ENCODE data around the gene S100P.
"Not testable (repeated sequence)": the region's sequence is repeated elsewhere in the genome, so short reads cannot be mapped to it uniquely, and the experiment has no call there.

Gene S100P

GRCh38 chr4:6719611-6720179 is 26.0 kb downstream of the S100P start:
- H3K4me3 Mint-ChIP-seq, result no peak overlapping the region
- H3K27me3 Mint-ChIP-seq, result no peaks in the 10 kb centered on the region
- H3K4me1 Mint-ChIP-seq (ENCODE audit: low read depth), result peaks cover 30% of the 10 kb centered on the region

GRCh38 chr4:6720202-6720699 is 26.6 kb downstream of the S100P start:
- peak; percentile 89 for DNase-seq
- Mint-ChIP-seq H3K4me1 (ENCODE audit: low read depth) (peaks cover 26% of the 10 kb centered on the region), H3K4me3 (peak overlapping the region; percentile 21), H3K27ac (peak overlapping the region; percentile 85), H3K27me3 (no peaks in the 10 kb centered on the region), H3K36me3 (ENCODE audit: low read depth) (peaks cover 24% of the 10 kb centered on the region), H3K9me3 (no peaks in the 10 kb centered on the region)

More at GRCh38 chr4:6719611-6720179, 26.0 kb downstream of the S100P start:
- Mint-ChIP-seq H3K36me3 (ENCODE audit: low read depth) (peaks cover 24% of the 10 kb centered on the region), H3K9me3 (no peaks in the 10 kb centered on the region), H3K27ac (no peak overlapping the region)
- no peak for DNase-seq

GRCh38 chr4:6721121-6721520 is 27.4 kb downstream of the S100P start:
- DNase-seq, result no peak
- Mint-ChIP-seq H3K9me3 (no peaks in the 10 kb centered on the region), H3K4me3 (no peak overlapping the region), H3K4me1 (ENCODE audit: low read depth) (peaks cover 19% of the 10 kb centered on the region), H3K27ac (no peak overlapping the region), H3K36me3 (ENCODE audit: low read depth) (peaks cover 22% of the 10 kb centered on the region), H3K27me3 (no peaks in the 10 kb centered on the region)

- DNase-seq, result no peak
- Mint-ChIP-seq H3K36me3 (ENCODE audit: low read depth) (peaks cover 10% of the 10 kb centered on the region), H3K4me1 (ENCODE audit: low read depth) (peaks cover 20% of the 10 kb centered on the region), H3K27me3 (no peaks in the 10 kb centered on the region), H3K4me3 (no peak overlapping the region), H3K9me3 (no peaks in the 10 kb centered on the region), H3K27ac (no peak overlapping the region)
Observed at GRCh38 chr4:6722891-6723290, 29.2 kb downstream of the S100P start.

GRCh38 chr4:6723851-6724250 is 30.2 kb downstream of the S100P start:
- no peak overlapping the region for H3K27ac Mint-ChIP-seq
- H3K36me3 Mint-ChIP-seq (ENCODE audit: low read depth), result peaks cover 3% of the 10 kb centered on the region
- H3K4me1 Mint-ChIP-seq (ENCODE audit: low read depth), result peaks cover 17% of the 10 kb centered on the region
- H3K4me3 Mint-ChIP-seq, result no peak overlapping the region
- no peaks in the 10 kb centered on the region for H3K9me3 Mint-ChIP-seq
- no peak for DNase-seq
- H3K27me3 Mint-ChIP-seq, result no peaks in the 10 kb centered on the region

- no peak overlapping the region for H3K4me3 Mint-ChIP-seq
- H3K36me3 Mint-ChIP-seq (ENCODE audit: low read depth), result no peaks in the 10 kb centered on the region
- H3K27me3 Mint-ChIP-seq, result no peaks in the 10 kb centered on the region
- H3K4me1 Mint-ChIP-seq (ENCODE audit: low read depth), result peaks cover 13% of the 10 kb centered on the region
- H3K27ac Mint-ChIP-seq, result no peak overlapping the region
- no peaks in the 10 kb centered on the region for H3K9me3 Mint-ChIP-seq
- DNase-seq, result no peak
Observed at GRCh38 chr4:6724421-6725111, 30.9 kb downstream of the S100P start.

GRCh38 chr4:6725427-6725961 is 31.8 kb downstream of the S100P start:
- not testable (repeated sequence) for H3K27me3 Mint-ChIP-seq; H3K36me3 Mint-ChIP-seq (ENCODE audit: low read depth); DNase-seq; H3K4me1 Mint-ChIP-seq (ENCODE audit: low read depth); H3K9me3 Mint-ChIP-seq; H3K27ac Mint-ChIP-seq; H3K4me3 Mint-ChIP-seq

- Mint-ChIP-seq H3K9me3 (no peaks in the 10 kb centered on the region), H3K27ac (no peak overlapping the region), H3K4me3 (no peak overlapping the region), H3K4me1 (ENCODE audit: low read depth) (peaks cover 5% of the 10 kb centered on the region), H3K36me3 (ENCODE audit: low read depth) (no peaks in the 10 kb centered on the region), H3K27me3 (no peaks in the 10 kb centered on the region)
- no peak for DNase-seq
Observed at GRCh38 chr4:6727081-6727942, 33.6 kb downstream of the S100P start.

- no peak for DNase-seq
- Mint-ChIP-seq H3K27ac (no peak overlapping the region), H3K36me3 (ENCODE audit: low read depth) (no peaks in the 10 kb centered on the region), H3K27me3 (no peaks in the 10 kb centered on the region), H3K9me3 (no peaks in the 10 kb centered on the region), H3K4me3 (no peak overlapping the region), H3K4me1 (ENCODE audit: low read depth) (peaks cover 5% of the 10 kb centered on the region)
Observed at GRCh38 chr4:6727943-6728250, 34.2 kb downstream of the S100P start.

GRCh38 chr4:6728320-6729029 is 34.8 kb downstream of the S100P start:
- H3K36me3 Mint-ChIP-seq (ENCODE audit: low read depth), result no peaks in the 10 kb centered on the region
- no peaks in the 10 kb centered on the region for H3K9me3 Mint-ChIP-seq
- no peak overlapping the region for H3K27ac Mint-ChIP-seq
- H3K4me1 Mint-ChIP-seq (ENCODE audit: low read depth), result peaks cover 5% of the 10 kb centered on the region
- no peaks in the 10 kb centered on the region for H3K27me3 Mint-ChIP-seq
- no peak overlapping the region for H3K4me3 Mint-ChIP-seq
- no peak for DNase-seq

- H3K36me3 Mint-ChIP-seq (ENCODE audit: low read depth), result no peaks in the 10 kb centered on the region
- H3K4me1 Mint-ChIP-seq (ENCODE audit: low read depth), result peaks cover 5% of the 10 kb centered on the region
- DNase-seq, result peak; percentile 25
- H3K9me3 Mint-ChIP-seq, result no peaks in the 10 kb centered on the region
- no peak overlapping the region for H3K4me3 Mint-ChIP-seq
- no peaks in the 10 kb centered on the region for H3K27me3 Mint-ChIP-seq
- no peak overlapping the region for H3K27ac Mint-ChIP-seq
Observed at GRCh38 chr4:6730603-6731317, 37.1 kb downstream of the S100P start.

GRCh38 chr4:6731318-6731675 is 37.6 kb downstream of the S100P start:
- H3K27me3 Mint-ChIP-seq, result no peaks in the 10 kb centered on the region
- H3K4me1 Mint-ChIP-seq (ENCODE audit: low read depth), result peaks cover 5% of the 10 kb centered on the region
- no peak overlapping the region for H3K27ac Mint-ChIP-seq
- DNase-seq, result peak; percentile 5
- no peaks in the 10 kb centered on the region for H3K9me3 Mint-ChIP-seq
- no peaks in the 10 kb centered on the region for H3K36me3 Mint-ChIP-seq (ENCODE audit: low read depth)
- no peak overlapping the region for H3K4me3 Mint-ChIP-seq

- DNase-seq, result peak; percentile 17
- Mint-ChIP-seq H3K4me1 (ENCODE audit: low read depth) (peaks cover 5% of the 10 kb centered on the region), H3K27me3 (no peaks in the 10 kb centered on the region), H3K27ac (no peak overlapping the region), H3K36me3 (ENCODE audit: low read depth) (no peaks in the 10 kb centered on the region), H3K4me3 (no peak overlapping the region), H3K9me3 (no peaks in the 10 kb centered on the region)
Observed at GRCh38 chr4:6731780-6732179, 38.1 kb downstream of the S100P start.
